Skeletal muscle tissue (tissue), 4 donors: Measurements from ENCODE around the gene SLC25A53. TPM values are rescaled to one million over a fixed set of nuclear protein-coding genes. Genes with fewer than 3 reads are reported as not detected.
"Not testable (repeated sequence)": the region's sequence is repeated elsewhere in the genome, so short reads cannot be mapped to it uniquely, and the experiment has no call there.

ENCODE experiments used
- H3K27ac ChIP-seq: one replicate; pipeline ENCODE4 v1.7.0; 2013; ENCODE audit warnings: mild to moderate bottlenecking, low read depth, low read length, inconsistent platforms
- H3K27me3 ChIP-seq, 3 donors: one replicate each; pipeline ENCODE4 v1.7.0; 2013; ENCODE audit warnings: low read length in 3 of 3; ENCODE audit not compliant: control insufficient read depth in 3 of 3, insufficient read depth in 3 of 3
- H3K36me3 ChIP-seq, 3 donors: one replicate each; pipeline ENCODE4 v1.7.0; 2013; ENCODE audit warnings: low read length in 3 of 3; ENCODE audit not compliant: control insufficient read depth in 3 of 3, insufficient read depth in 3 of 3
- H3K4me1 ChIP-seq, 3 donors: one replicate each; pipeline ENCODE4 v1.7.0; 2013; ENCODE audit warnings: low read length in 3 of 3, mild to moderate bottlenecking in 3 of 3; ENCODE audit not compliant: control insufficient read depth in 3 of 3, insufficient read depth in 3 of 3
- H3K4me3 ChIP-seq, 3 donors: one replicate each; pipeline ENCODE4 v1.7.0; 2013; ENCODE audit warnings: low read length in 3 of 3
- H3K9ac ChIP-seq, 3 donors: one replicate each; pipeline ENCODE4 v1.7.0; 2013; ENCODE audit warnings: low read length in 3 of 3, mild to moderate bottlenecking in 3 of 3, moderate library complexity in 2 of 3, low read depth in 1 of 3
- H3K9me3 ChIP-seq, 3 donors: one replicate each; pipeline ENCODE4 v1.7.0; 2013; ENCODE audit warnings: low read length in 3 of 3; ENCODE audit not compliant: control insufficient read depth in 3 of 3
- total RNA-seq: library from RNA; depleted of rRNA; stranded (reverse); fragments of >200 nt; gene quantifications from one replicate; pipeline ENCODE4 v1.2.3, GENCODE V29; 2014
- donor health status: Osteomylitis.

SLC25A53 gene
- total RNA-seq, 1 donor from 2014 or later, result 10.4 TPM

- no peaks in the 10 kb centered on the region for H3K4me1 ChIP-seq
- H3K36me3 ChIP-seq, result no peaks in the 10 kb centered on the region
- no peak overlapping the region for H3K9ac ChIP-seq
- peaks cover 0 to 8% (median 0%) of the 10 kb centered on the region in 3 donors for H3K27me3 ChIP-seq
- H3K4me3 ChIP-seq, result no peak overlapping the region
- no peaks in the 10 kb centered on the region for H3K9me3 ChIP-seq
- no peak overlapping the region for H3K27ac ChIP-seq
These were observed 72.7 kb downstream of the SLC25A53 start for GRCh38 chrX:104084063-104084462.

- H3K4me3 ChIP-seq, H3K9ac ChIP-seq, H3K27ac ChIP-seq, H3K36me3 ChIP-seq, H3K9me3 ChIP-seq, H3K4me1 ChIP-seq, H3K27me3 ChIP-seq: not testable (repeated sequence)
These were observed 79.0 kb downstream of the SLC25A53 start for GRCh38 chrX:104077854-104078253.

- H3K36me3 ChIP-seq, H3K4me3 ChIP-seq, H3K9ac ChIP-seq, H3K27ac ChIP-seq, H3K9me3 ChIP-seq, H3K4me1 ChIP-seq, H3K27me3 ChIP-seq: not testable (repeated sequence)
These were observed 80.9 kb downstream of the SLC25A53 start, which contains the start of gene TMSB15C for GRCh38 chrX:104075778-104076445. Gene TMSB15C (minus strand): TSS chrX:104076236.

- H3K4me1 ChIP-seq, H3K4me3 ChIP-seq, H3K36me3 ChIP-seq, H3K27me3 ChIP-seq, H3K27ac ChIP-seq, H3K9me3 ChIP-seq, H3K9ac ChIP-seq: not testable (repeated sequence)
These were observed 94.2 kb downstream of the SLC25A53 start for GRCh38 chrX:104062636-104063035.

- H3K27me3 ChIP-seq, H3K9me3 ChIP-seq, H3K36me3 ChIP-seq, H3K27ac ChIP-seq, H3K4me1 ChIP-seq, H3K9ac ChIP-seq, H3K4me3 ChIP-seq: not testable (repeated sequence)
These were observed 101.9 kb downstream of the SLC25A53 start for GRCh38 chrX:104054956-104055355.

Other genes with a start within 250 kb of the SLC25A53 start
- 5.2 TPM for gene TMSB15B, start 194.4 kb downstream of the SLC25A53 start, total RNA-seq
- not detected for gene H2BW1, start 143.3 kb downstream of the SLC25A53 start, total RNA-seq
- not detected for gene H2BW2, start 117.1 kb downstream of the SLC25A53 start, total RNA-seq
- 7.8 TPM for gene TMSB15C, start 80.8 kb downstream of the SLC25A53 start, total RNA-seq
- 0.52 TPM for gene ZCCHC18, start 44.5 kb downstream of the SLC25A53 start, total RNA-seq
- 14.6 TPM for gene FAM199X, start 9.4 kb upstream of the SLC25A53 start, total RNA-seq
- gene ESX1, start 97.9 kb upstream of the SLC25A53 start, total RNA-seq, result not detected